Raji (cell line): ENCODE results near the gene ZNF678.

ENCODE experiments used
- POLR2A ChIP-seq: IDR thresholded peaks from 2 replicates; pipeline ENCODE4 v1.6.1; 2011; ENCODE audit warnings: low read depth, low read length, control low read depth; ENCODE audit not compliant: insufficient read depth

The ZNF678 gene

DNA sequence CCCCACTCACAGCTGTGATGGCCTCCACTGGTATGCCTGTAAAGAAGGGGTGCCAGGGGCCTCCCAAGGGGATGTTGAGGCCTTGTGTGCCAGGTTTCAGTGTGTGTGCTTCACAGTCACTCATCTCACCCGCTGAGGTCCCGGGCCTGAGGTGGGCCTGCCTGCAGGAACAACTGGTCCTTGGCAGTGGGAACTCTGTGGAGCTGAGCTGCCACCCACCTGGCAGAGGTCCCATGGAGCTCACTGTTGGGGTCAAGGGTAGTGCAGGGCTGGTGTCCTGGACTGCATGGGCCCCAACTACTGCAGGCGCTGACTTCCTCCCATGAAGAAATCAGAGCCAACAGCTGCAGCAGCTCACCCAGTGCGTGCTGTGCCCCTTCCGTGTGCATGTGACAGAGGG is 17.3 kb upstream of the ZNF678 start:
- TF ChIP-seq POLR2A = no peak

DNA sequence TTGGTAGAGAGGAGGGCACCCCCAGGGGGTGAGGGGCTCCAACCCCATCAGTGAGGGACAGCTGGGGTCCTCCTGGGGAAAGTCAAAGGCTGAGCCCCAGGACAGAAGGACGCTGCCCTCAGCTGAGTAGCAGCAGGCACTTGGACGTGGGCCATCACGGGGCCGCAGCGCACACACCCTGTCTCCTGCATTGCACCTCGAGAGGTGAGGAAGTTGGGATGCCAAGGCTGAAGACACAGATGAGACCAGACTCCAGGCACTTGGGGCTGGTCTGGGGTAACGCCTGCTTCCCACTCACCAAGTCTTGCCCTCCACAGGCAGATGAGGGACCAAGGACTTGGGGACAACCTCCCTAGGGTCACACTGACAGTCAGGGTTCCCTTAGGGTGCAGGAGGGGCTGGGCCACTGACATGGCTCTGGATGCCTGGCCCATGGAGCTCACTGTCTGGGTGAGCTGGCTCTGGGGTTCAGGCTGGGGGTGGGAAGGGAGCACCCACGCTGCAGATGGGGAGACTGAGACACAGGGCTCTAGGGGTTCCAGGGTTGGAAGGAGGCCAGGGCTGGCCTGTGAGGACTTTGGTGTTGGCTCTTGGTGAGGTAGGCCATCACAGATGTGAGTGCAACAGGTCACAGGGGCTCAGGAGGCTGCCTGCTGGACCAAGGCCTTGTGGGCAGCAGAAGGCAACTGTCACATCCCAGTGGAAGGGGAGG is 16.6 kb upstream of the ZNF678 start:
- no peak for TF ChIP-seq POLR2A

DNA sequence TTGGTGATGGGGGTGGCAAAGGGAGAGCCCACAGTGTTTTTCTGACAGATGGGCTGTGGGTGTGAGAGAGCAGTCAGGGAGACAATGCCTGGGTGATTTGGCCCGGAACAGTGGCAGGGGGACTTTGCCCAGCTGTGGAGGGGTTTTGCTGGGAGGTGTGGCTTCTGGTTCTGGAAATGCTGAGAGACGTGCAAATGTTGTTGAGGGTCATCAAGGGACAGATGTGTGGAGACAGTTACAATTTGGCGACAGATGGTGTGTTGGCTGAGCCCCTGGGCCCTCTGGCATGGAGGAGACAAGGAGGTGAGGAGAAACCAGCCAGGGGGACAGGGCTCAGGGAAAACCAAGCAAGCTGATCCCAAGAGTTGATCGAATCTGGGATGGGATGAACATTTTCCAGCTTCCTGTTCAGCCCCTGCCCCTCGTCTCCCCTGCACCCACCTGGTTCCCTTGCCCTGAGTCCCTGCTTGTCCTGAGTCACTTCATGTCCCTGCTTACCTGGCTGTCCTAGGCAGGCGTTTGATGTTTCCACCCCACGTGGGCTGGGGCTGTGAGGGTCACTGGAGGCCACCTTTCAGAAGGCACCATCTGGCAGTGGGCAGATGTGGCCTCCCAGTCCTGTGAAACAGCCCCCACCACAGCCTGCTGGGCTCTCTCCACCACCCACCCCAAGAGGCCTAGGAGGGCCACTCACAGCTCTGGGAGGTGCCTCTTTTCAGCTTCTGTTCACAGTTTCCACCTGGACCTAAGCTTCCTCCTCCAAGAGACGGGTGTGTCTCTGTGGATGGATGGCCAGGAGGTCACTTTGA is 15.8 kb upstream of the ZNF678 start:
- TF ChIP-seq POLR2A = no peak

DNA sequence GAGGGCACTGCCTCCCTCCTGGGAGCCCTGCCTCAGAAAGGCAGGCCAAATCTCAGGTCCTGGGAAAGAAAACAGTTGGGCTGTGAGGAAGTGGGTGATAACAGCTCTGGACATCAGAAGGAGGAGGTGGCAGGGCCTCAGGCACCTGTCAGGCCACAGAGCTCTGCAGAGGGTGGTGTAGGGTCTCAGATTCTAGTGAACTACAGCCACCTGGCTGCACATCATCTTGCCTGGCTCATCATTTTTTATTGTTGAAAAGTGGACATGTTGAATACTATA is 15.3 kb upstream of the ZNF678 start:
- no peak for TF ChIP-seq POLR2A

DNA sequence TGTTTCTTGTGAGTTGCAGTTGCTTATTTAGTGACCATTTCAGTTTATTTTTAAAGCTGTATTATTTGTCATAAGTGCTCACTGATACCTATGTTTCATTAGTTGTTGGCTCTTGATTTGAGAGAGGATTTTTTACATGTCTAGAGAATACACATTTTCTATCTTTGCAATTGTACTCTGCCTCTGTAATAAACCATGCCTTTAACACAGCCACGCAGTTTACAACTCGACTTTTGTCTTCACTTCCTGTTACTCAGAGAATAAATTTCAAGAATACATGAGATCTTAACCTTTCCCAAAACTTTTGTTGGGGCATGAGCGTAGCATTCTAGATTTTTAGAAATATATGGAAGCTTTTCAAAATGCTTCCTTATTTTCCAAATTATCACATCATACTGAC is 14.9 kb upstream of the ZNF678 start:
- no peak for TF ChIP-seq POLR2A

DNA sequence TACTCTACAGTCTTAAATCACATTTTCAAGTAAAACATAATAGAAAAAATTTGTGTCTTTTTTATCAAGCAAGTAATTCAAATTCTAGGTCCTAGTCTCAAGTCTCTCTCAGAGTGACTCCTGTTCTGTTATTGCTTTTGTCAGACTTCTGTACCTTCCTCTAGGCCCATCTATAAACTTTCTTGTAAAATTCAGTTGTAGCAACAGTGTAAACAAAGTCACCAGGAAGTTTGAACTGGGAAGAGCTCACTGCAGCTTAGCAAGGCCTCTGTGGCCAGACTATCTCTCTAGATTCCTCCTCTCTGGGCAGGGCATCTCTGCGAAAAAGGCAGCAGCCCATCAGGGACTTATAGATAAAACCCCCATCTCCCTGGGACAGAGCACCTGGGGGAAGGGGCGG is 13.5 kb upstream of the ZNF678 start:
- TF ChIP-seq POLR2A = no peak

DNA sequence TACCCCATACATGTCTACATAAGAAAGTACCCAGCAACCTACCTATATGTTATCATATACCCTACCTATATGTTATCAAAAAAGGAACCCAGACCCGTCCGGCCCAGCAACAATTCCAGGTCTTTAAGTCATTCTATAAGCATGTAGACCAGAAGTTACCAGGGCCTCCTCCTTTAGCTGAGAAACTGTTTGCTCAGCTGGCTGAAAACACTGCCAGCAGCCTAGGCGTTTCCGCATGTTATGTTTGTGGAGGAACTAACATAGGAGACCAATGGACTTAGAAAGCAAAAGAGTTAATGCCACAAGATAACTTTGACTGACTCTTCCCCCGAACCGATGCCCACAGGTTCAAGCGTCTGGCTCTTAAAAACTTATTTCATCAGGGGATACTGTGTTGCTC is 7.1 kb upstream of the ZNF678 start:
- TF ChIP-seq POLR2A = no peak

DNA sequence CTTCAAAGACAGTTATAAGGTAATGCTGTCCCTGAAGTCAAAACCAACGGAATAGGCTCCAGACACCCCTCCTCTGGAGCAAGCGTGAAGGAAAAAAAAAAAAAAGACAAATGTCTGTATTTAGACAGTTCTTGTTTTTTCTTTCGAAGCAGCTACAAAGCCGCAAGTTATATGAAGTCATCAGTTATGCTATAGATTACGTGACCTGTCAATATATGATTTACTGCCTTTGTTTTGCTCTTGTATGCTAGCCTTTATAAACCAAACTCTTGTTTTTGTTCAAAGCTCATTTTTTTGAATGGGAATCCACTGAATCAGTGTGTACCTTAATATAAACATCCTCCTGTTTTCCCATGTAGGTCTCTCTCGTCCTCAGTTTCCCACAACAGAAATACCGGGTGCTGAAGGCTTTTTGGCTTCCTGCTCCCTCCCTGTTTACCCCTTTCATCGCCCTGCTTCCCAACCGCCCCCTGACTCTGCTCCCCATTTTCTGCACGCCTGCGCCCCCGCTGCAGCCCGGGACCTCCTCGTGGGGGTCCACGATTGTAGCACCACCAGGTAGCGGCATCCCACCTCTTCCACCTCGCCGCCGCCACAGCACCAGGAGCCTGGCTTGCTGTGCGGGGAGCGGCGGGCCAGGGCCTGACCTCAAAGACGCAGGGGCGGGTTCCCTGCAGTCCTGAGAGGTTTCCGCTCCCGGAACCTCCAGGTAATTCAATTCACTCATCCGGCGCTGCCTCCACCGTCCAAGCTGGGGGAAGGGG is 5.2 kb upstream of the ZNF678 start:
- TF ChIP-seq POLR2A = no peak

DNA sequence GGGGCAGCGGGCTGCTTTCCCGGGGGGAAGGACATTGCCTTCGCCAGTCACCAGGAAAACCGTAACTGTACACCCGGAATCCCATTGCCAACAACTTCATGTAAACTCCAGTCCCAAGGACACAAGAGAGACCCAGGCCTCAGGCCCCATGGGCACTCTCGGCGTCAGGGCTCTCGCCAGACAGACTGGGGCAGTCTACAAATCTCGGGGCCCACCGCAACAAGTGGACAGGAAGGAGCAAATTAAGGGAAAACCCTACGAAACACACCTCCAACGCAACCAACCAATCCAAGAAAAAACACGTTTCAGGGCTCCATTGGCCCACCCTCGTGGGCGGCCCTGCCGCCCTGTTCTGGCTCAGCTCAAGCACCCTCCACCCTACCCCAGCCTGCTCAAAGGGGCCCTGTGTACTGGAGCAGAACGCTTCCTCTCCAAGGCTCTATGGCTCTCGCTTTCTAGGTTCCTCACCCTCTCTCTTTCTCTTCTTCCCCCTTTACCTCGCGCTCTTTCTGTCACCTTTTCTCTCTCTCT is 4.6 kb upstream of the ZNF678 start:
- TF ChIP-seq POLR2A = no peak

DNA sequence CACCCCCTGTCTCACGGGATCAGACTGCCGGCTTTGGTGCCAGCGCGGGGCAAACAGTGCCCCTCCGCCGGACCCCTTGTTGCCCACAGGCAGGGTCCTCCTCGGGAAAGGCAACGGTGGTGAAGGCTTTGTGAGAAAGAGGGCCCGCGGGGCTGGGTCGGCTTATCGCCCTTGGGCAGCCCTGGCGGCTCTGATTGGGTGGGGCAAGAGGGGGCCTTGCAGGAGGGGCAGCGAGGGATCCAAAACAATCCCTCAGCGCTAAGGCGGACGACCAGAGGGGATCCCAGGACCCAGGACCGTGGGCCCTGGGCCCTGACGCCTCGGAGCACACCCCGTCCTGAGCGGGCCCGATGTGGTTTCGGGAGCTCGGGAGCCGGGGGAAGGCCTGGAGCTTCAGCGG is 3.9 kb upstream of the ZNF678 start:
- TF ChIP-seq POLR2A = no peak

DNA sequence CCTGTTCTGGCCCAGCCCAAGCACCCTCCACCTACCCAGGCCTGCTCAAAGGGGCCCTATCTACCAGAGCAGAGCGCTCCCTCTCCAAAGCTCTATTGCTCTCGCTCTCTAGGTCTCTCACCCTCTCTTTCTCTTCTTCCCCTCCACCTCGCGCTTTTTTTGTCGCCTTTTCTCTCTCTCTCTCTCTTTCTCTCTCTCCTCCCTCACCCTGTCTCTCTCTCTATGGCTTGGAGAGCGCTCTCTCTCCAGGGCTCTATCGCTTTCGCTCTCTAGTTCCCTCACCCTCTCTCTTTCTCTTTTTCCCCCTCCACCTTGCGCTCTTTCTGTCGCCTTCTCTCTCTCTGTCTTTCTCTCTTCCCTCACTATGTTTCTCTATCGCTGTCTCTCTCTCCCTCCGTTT is 3.4 kb upstream of the ZNF678 start:
- TF ChIP-seq POLR2A = no peak

DNA sequence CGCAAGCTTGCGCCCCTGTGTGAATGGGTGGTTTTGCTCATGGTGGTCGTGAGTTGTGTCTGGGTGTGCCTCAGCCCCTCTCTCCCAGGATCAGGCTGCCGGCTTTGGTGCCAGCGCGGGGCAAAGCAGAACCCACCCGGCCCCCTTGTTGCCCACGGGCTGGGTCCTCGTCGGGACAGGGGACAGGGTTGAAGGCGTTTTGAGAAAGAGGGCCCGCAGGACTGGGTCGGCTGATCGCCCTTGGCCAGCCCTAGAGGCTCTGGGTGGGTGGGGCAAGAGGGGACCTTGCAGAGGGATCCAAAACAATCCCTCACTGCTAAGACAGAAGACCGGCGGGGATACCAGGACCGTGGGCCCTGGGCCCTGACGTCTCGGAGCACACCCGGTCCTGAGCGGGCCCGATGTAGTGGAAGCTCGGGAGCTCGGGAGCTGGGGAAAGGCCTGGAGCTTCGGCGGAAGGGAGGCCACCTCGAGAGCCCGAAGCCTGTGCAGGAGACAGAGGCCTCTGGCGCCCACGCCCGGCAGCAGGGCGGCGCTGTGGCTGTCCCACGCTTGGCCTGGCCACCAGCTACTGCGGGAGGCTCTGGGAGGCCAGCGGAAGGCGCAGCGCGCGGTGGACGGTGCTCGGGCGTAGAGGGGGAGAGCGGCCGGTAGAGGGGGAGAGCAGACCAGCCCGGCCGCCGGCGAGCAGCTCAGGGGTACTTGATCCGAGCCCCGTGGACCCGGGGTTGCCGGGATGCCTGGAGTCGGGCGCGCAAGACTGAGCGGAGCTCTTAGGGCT is 2.8 kb upstream of the ZNF678 start:
- no peak for TF ChIP-seq POLR2A

DNA sequence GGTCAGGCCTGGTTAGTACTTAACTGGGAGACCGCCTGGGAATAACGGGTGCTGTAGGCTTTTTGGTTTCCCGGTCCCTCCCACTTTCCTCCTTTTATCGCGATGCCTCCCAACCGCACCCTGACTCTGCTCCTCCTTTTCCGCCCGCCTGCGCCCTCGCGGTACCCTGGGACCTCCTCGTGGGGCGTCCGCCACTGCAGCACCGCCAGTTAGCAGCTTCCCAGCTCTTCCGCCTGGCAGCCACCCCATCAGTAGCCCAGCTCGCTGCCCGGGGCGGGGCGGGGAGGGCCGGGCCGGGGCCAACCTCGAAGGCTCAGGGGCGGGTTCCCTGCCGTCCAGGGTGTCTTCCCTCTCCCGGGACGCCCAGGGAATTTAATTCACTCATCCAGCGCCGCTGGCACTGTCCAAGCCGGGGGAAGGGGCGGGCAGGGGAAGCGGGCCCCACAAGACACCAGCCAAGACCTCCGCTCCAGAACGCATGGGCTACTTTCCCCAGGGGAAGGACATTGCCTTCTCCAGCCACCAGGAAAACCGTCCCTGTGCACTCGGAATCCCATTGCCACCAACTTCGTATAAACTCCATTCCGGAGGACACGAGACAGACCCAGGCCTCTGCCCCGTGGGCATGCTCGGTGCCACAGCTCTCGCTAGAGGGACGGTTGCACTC is 2.0 kb upstream of the ZNF678 start:
- TF ChIP-seq POLR2A = no peak

DNA sequence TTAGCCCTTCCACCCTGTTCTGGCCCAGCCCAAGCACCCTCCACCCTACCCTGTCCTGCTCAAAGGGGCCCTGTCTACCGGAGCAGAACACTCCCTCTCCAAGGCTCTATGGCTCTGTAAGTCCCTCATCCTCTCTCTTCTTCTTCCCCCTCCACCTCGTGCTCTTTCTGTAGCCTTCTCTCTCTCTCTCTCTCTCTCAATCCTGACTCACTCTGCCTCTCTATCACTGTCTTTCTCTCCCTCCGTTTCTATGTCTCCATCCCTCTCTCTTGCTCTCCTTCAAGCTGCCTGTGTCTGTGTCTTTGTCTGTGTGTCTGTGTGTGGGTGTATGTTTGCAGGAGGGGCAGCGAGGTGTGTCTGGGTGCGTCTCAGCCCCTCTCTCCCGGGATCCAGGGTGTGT is 1.3 kb upstream of the ZNF678 start:
- no peak for TF ChIP-seq POLR2A

DNA sequence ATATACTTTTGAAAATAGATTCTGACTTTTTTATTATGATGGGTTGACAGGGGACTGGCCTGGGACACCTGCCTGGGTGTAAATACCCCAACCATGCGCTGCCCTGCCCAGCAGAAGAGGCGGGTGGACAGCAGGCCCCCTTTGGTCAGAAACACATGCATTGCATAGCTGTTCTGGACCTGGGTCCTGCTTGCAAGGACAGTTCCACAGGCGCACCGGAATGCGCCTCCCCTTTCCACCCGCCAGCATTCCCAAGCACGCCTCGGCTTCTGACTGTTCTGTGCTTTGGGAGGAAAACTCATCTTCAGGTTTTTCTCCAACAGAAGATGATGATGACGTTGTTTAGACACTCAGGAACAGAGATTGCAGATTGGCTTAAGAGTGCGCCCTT is 428 bp upstream of the ZNF678 start:
- no peak for TF ChIP-seq POLR2A
